ENCODE results near the gene CLIP2. TPM values are rescaled to one million over a fixed set of nuclear protein-coding genes. Genes with fewer than 3 reads are reported as not detected.
"Not testable (repeated sequence)": the region's sequence is repeated elsewhere in the genome, so short reads cannot be mapped to it uniquely, and the experiment has no call there.

Gene CLIP2
- total and polyA plus RNA-seq, 2 of the 4 experiments (the other 2 are of a cell fraction), result 18.1 to 20.7 TPM

- DNase-seq (no peak), ATAC-seq (ENCODE audit: low read depth) (no peak; the same call in 1 of the 2 replicates)
- Histone ChIP-seq H3K18ac (ENCODE audit: low read depth, low read length) (peak overlapping the region; percentile 43; the same call in 1 of the 2 replicates), H3K9me1 (ENCODE audit: insufficient read depth, low read length) (peaks cover 12% of the 10 kb centered on the region), H3K9me3 (ENCODE audit: control insufficient read depth, insufficient read depth, low read length) (no peaks in the 10 kb centered on the region), H4K20me1 (ENCODE audit: insufficient read depth, low read length) (no peaks in the 10 kb centered on the region), H3K27ac (ENCODE audit: insufficient read depth, low read length) (peak overlapping the region; percentile 86), H2AFZ (replicated peaks; ENCODE audit: low read length, poor library complexity) (peak overlapping the region; percentile 100), H3K79me1 (ENCODE audit: low read depth in 1 of 2, low read length in 2 of 2) (peaks cover 26 to 36% of the 10 kb centered on the region in 2 experiments), H3K23ac (ENCODE audit: low read depth, low read length) (peak overlapping the region; percentile 87), H4K5ac (ENCODE audit: low read depth, low read length) (peak overlapping the region; percentile 74), H3K4ac (ENCODE audit: low read depth, low read length) (peak overlapping the region; percentile 90), H3K4me1 (ENCODE audit: control insufficient read depth, insufficient read depth, low read length) (peaks cover 10% of the 10 kb centered on the region), H2AK9ac (replicated peaks; ENCODE audit: low read depth, low read length, poor library complexity) (peak overlapping the region; percentile 90), H3K36me3 (ENCODE audit: control insufficient read depth, insufficient read depth, low read length) (peaks cover 8% of the 10 kb centered on the region), H4K91ac (ENCODE audit: insufficient read depth, low read depth, low read length) (peak overlapping the region; percentile 60), H2AK5ac (ENCODE audit: low read depth, low read length) (peak overlapping the region; percentile 29), H3K56ac (ENCODE audit: extremely low read depth, insufficient read depth, low read length) (peak overlapping the region; percentile 49), H2BK5ac (ENCODE audit: low read depth, low read length, poor library complexity, severe bottlenecking) (peak overlapping the region; percentile 92), H3K27me3 (ENCODE audit: control insufficient read depth, insufficient read depth, low read length) (no peaks in the 10 kb centered on the region), H3K4me3 (ENCODE audit: insufficient read depth, low read depth, low read length) (peak overlapping the region; percentile 73), H2BK20ac (ENCODE audit: low read depth, low read length) (0 out of 2 replicates have a peak overlapping the region, but pooled peaks have one; percentile 49), H3K4me2 (ENCODE audit: low read depth, low read length) (peak overlapping the region; percentile 82), H2BK15ac (ENCODE audit: low read depth, low read length) (peak overlapping the region; percentile 7; the same call in 1 of the 3 replicates), H2BK120ac (ENCODE audit: low read depth, low read length) (peak overlapping the region; percentile 87), H3K14ac (replicated peaks; ENCODE audit: low read depth, low read length) (peak overlapping the region; percentile 90), H4K8ac (ENCODE audit: low read depth in 2 of 2, low read length in 2 of 2) (peak overlapping the region; percentile 62 to 88), H3K9ac (ENCODE audit: low read depth, low read length) (peak overlapping the region; percentile 79)
- ChIA-PET POLR2A (ENCODE audit: unreplicated experiment) (no interaction called here), CTCF (no interaction called here)
- 9% methylated on average over 4 of the region's 20 CpGs; no CpG with 5 or more reads in 1 of the 2 experiments for WGBS, 2 experiments (ENCODE audit: extremely low coverage in 2 of 2, insufficient read length in 1 of 2)
- BruUV-seq (replicated peaks), result no TSS peak
- no peak for TF ChIP-seq POLR2A (IDR thresholded peaks at IDR 0.05; ENCODE audit: low read depth, low read length)
- in situ Hi-C loops (cut with MboI; ENCODE audit: low sequenced_read_pairs), result no loop called here
- intact Hi-C loops (cut with micrococcal nuclease), result loop anchor here (2.0 kb wide), 1 partner anchor 36 kb away; no protein-coding TSS in a partner anchor
- dilution Hi-C loops (cut with HindIII; ENCODE audit: low sequenced_read_pairs, unreplicated experiment), result no loop called here
These were observed 34.3 kb upstream of the CLIP2 start for GRCh38 chr7:74254858-74255379.

- H3K4me3 ChIP-seq (ENCODE audit: insufficient read depth, low read depth, low read length); H3K56ac ChIP-seq (ENCODE audit: extremely low read depth, insufficient read depth, low read length); H3K9me3 ChIP-seq (ENCODE audit: control insufficient read depth, insufficient read depth, low read length); H2BK20ac ChIP-seq (ENCODE audit: low read depth, low read length); H3K9me1 ChIP-seq (ENCODE audit: insufficient read depth, low read length); H4K5ac ChIP-seq (ENCODE audit: low read depth, low read length); H2AFZ ChIP-seq (replicated peaks; ENCODE audit: low read length, poor library complexity); H2BK120ac ChIP-seq (ENCODE audit: low read depth, low read length); H3K27me3 ChIP-seq (ENCODE audit: control insufficient read depth, insufficient read depth, low read length); H3K4me1 ChIP-seq (ENCODE audit: control insufficient read depth, insufficient read depth, low read length); H4K91ac ChIP-seq (ENCODE audit: insufficient read depth, low read depth, low read length); H2BK15ac ChIP-seq (ENCODE audit: low read depth, low read length); H4K20me1 ChIP-seq (ENCODE audit: insufficient read depth, low read length); BruUV-seq (replicated peaks); H2AK5ac ChIP-seq (ENCODE audit: low read depth, low read length); H2BK5ac ChIP-seq (ENCODE audit: low read depth, low read length, poor library complexity, severe bottlenecking); ATAC-seq (ENCODE audit: low read depth); H3K36me3 ChIP-seq (ENCODE audit: control insufficient read depth, insufficient read depth, low read length); DNase-seq; in situ Hi-C loops (cut with MboI; ENCODE audit: low sequenced_read_pairs); H3K27ac ChIP-seq (ENCODE audit: insufficient read depth, low read length); CTCF ChIA-PET; dilution Hi-C loops (cut with HindIII; ENCODE audit: low sequenced_read_pairs, unreplicated experiment); H3K18ac ChIP-seq (ENCODE audit: low read depth, low read length); H3K9ac ChIP-seq (ENCODE audit: low read depth, low read length); H3K4me2 ChIP-seq (ENCODE audit: low read depth, low read length): not testable (repeated sequence)
- POLR2A ChIA-PET (ENCODE audit: unreplicated experiment), result interaction anchor here (0.7 kb wide), 1 partner anchor 78 kb away, joined by 3 read pairs; no protein-coding TSS in a partner anchor
- intact Hi-C loops (cut with micrococcal nuclease), result loop anchor here (2.0 kb wide), 1 partner anchor 35 kb away; no protein-coding TSS in a partner anchor
- Histone ChIP-seq H3K4ac (ENCODE audit: low read depth, low read length) (peak overlapping the region; percentile 90), H3K23ac (ENCODE audit: low read depth, low read length) (0 out of 2 replicates have a peak overlapping the region, but pooled peaks have one; percentile 20), H3K79me1 (ENCODE audit: low read depth in 1 of 2, low read length in 2 of 2) (peaks cover 22 to 33% of the 10 kb centered on the region in 2 experiments), H3K14ac (replicated peaks; ENCODE audit: low read depth, low read length) (0 out of 2 replicates have a peak overlapping the region, but pooled peaks have one; percentile 16), H4K8ac (ENCODE audit: low read depth in 2 of 2, low read length in 2 of 2) (peak overlapping the region in 1 of 2 experiments; percentile 88; a peak in 1 of 4 replicates), H2AK9ac (replicated peaks; ENCODE audit: low read depth, low read length, poor library complexity) (peak overlapping the region; percentile 81)
- 89% methylated on average over 5 of the region's 6 CpGs; no CpG with 5 or more reads in 1 of the 2 experiments for WGBS, 2 experiments (ENCODE audit: extremely low coverage in 2 of 2, insufficient read length in 1 of 2)
These were observed 33.7 kb upstream of the CLIP2 start for GRCh38 chr7:74255461-74255860.
